ENCODE data around the gene IKZF5. TPM values are rescaled to one million over a fixed set of nuclear protein-coding genes. Genes with fewer than 3 reads are reported as not detected.

The IKZF5 gene
- total RNA-seq, 1 experiment from 2014 or later: 7.9 TPM

DNA sequence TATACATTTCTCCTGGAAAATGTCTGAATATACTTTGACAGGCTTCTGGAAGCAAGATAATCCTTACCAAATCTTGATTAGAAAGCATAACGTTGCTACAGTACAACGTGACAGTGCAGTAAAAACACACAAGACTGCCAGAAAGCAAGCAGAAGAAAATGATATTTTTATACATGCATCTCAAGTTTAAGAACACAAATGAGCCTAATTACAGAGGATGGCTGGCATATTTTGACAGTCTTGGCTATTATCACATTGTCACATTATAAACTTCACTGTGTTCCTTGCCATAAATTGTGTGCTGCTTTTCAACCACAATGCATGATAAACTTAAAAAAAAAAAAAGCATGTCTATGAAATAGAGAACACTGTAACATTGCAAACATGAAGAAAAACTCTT is 4.3 kb downstream of the IKZF5 start:
- TF ChIP-seq CREM (CRISPR knock-in tag; IDR thresholded peaks at IDR 0.05) (no peak), ZNF317 (CRISPR knock-in tag; IDR thresholded peaks at IDR 0.05; ENCODE audit: borderline replicate concordance, low read depth) (no peak)
- TF ChIP-seq, protein P1, sequence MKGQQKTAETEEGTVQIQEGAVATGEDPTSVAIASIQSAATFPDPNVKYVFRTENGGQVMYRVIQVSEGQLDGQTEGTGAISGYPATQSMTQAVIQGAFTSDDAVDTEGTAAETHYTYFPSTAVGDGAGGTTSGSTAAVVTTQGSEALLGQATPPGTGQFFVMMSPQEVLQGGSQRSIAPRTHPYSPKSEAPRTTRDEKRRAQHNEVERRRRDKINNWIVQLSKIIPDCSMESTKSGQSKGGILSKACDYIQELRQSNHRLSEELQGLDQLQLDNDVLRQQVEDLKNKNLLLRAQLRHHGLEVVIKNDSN (CRISPR knock-in tag; IDR thresholded peaks at IDR 0.05): no peak
- peaks cover 28% of the 10 kb centered on the region for H3K4me1 Mint-ChIP-seq
- H3K9me3 Mint-ChIP-seq: peaks cover 6% of the 10 kb centered on the region
- DNase-seq (ENCODE audit: low spot score): no peak
- ChIA-PET CTCF (no interaction called here), POLR2A (no interaction called here)
- ATAC-seq: no peak
- no peak overlapping the region for H3K4me3 Mint-ChIP-seq
- peaks cover 2% of the 10 kb centered on the region for H3K27me3 Mint-ChIP-seq (ENCODE audit: low read depth)
- no peak overlapping the region for H3K27ac Mint-ChIP-seq
- peaks cover 7% of the 10 kb centered on the region for H3K36me3 Mint-ChIP-seq

DNA sequence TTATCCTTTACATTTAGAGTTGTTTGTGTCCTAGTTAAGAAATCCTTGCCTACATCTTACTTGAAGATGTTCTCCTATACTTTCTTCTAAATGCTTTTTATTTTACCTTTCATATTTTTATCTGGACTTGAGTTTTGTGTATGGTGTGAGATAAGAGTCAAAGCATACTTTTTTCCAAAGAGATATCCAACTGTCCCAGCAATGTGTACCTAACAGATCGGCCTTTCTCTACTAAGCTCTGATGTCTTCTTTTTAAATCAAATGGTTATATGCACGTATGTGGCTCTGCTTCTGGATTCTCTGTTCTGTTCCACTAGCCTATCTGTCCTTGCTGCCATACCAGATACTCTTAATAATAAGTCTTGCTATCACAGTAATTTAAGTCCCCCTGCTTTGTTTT is 7.2 kb downstream of the IKZF5 start:
- DNase-seq (ENCODE audit: low spot score): no peak
- ChIA-PET POLR2A (no interaction called here), CTCF (interaction anchor here (0.6 kb wide), 1 partner anchor 440 kb away, joined by 6 read pairs; no protein-coding TSS in a partner anchor)
- H3K36me3 Mint-ChIP-seq: peaks cover 9% of the 10 kb centered on the region
- no peak overlapping the region for H3K4me3 Mint-ChIP-seq
- H3K27ac Mint-ChIP-seq: no peak overlapping the region
- no peaks in the 10 kb centered on the region for H3K27me3 Mint-ChIP-seq (ENCODE audit: low read depth)
- TF ChIP-seq, protein P2, sequence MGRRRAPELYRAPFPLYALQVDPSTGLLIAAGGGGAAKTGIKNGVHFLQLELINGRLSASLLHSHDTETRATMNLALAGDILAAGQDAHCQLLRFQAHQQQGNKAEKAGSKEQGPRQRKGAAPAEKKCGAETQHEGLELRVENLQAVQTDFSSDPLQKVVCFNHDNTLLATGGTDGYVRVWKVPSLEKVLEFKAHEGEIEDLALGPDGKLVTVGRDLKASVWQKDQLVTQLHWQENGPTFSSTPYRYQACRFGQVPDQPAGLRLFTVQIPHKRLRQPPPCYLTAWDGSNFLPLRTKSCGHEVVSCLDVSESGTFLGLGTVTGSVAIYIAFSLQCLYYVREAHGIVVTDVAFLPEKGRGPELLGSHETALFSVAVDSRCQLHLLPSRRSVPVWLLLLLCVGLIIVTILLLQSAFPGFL (CRISPR knock-in tag; IDR thresholded peaks at IDR 0.05; ENCODE audit: borderline replicate concordance): no peak
- TF ChIP-seq RORB (CRISPR knock-in tag; IDR thresholded peaks at IDR 0.05) (no peak), ATF1 (CRISPR knock-in tag; IDR thresholded peaks at IDR 0.05) (no peak), TEAD4 (CRISPR knock-in tag; IDR thresholded peaks at IDR 0.05) (no peak), SOX15 (CRISPR knock-in tag; IDR thresholded peaks at IDR 0.05) (no peak), TEAD1 (CRISPR knock-in tag; IDR thresholded peaks at IDR 0.05) (no peak), ZNF121 (CRISPR knock-in tag; IDR thresholded peaks at IDR 0.05) (no peak), JUN (CRISPR knock-in tag; IDR thresholded peaks at IDR 0.05) (no peak), GTF2I (CRISPR knock-in tag; conservative IDR thresholded peaks at IDR 0.05) (no peak), NFYB (CRISPR knock-in tag; conservative IDR thresholded peaks at IDR 0.05; ENCODE audit: low read depth) (no peak), NFE2L1 (CRISPR knock-in tag; IDR thresholded peaks at IDR 0.05) (no peak)
- TF ChIP-seq, protein P3, sequence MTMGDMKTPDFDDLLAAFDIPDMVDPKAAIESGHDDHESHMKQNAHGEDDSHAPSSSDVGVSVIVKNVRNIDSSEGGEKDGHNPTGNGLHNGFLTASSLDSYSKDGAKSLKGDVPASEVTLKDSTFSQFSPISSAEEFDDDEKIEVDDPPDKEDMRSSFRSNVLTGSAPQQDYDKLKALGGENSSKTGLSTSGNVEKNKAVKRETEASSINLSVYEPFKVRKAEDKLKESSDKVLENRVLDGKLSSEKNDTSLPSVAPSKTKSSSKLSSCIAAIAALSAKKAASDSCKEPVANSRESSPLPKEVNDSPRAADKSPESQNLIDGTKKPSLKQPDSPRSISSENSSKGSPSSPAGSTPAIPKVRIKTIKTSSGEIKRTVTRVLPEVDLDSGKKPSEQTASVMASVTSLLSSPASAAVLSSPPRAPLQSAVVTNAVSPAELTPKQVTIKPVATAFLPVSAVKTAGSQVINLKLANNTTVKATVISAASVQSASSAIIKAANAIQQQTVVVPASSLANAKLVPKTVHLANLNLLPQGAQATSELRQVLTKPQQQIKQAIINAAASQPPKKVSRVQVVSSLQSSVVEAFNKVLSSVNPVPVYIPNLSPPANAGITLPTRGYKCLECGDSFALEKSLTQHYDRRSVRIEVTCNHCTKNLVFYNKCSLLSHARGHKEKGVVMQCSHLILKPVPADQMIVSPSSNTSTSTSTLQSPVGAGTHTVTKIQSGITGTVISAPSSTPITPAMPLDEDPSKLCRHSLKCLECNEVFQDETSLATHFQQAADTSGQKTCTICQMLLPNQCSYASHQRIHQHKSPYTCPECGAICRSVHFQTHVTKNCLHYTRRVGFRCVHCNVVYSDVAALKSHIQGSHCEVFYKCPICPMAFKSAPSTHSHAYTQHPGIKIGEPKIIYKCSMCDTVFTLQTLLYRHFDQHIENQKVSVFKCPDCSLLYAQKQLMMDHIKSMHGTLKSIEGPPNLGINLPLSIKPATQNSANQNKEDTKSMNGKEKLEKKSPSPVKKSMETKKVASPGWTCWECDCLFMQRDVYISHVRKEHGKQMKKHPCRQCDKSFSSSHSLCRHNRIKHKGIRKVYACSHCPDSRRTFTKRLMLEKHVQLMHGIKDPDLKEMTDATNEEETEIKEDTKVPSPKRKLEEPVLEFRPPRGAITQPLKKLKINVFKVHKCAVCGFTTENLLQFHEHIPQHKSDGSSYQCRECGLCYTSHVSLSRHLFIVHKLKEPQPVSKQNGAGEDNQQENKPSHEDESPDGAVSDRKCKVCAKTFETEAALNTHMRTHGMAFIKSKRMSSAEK (CRISPR knock-in tag; IDR thresholded peaks at IDR 0.05; ENCODE audit: borderline replicate concordance): no peak
- TF ChIP-seq, protein P4, sequence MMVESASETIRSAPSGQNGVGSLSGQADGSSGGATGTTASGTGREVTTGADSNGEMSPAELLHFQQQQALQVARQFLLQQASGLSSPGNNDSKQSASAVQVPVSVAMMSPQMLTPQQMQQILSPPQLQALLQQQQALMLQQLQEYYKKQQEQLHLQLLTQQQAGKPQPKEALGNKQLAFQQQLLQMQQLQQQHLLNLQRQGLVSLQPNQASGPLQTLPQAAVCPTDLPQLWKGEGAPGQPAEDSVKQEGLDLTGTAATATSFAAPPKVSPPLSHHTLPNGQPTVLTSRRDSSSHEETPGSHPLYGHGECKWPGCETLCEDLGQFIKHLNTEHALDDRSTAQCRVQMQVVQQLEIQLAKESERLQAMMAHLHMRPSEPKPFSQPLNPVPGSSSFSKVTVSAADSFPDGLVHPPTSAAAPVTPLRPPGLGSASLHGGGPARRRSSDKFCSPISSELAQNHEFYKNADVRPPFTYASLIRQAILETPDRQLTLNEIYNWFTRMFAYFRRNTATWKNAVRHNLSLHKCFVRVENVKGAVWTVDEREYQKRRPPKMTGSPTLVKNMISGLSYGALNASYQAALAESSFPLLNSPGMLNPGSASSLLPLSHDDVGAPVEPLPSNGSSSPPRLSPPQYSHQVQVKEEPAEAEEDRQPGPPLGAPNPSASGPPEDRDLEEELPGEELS (CRISPR knock-in tag; IDR thresholded peaks at IDR 0.05): no peak
- TF ChIP-seq, protein P5, sequence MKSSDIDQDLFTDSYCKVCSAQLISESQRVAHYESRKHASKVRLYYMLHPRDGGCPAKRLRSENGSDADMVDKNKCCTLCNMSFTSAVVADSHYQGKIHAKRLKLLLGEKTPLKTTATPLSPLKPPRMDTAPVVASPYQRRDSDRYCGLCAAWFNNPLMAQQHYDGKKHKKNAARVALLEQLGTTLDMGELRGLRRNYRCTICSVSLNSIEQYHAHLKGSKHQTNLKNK (CRISPR knock-in tag; IDR thresholded peaks at IDR 0.05): no peak
- TF ChIP-seq, protein P1 (CRISPR knock-in tag; IDR thresholded peaks at IDR 0.05): no peak
- TF ChIP-seq, protein P6, sequence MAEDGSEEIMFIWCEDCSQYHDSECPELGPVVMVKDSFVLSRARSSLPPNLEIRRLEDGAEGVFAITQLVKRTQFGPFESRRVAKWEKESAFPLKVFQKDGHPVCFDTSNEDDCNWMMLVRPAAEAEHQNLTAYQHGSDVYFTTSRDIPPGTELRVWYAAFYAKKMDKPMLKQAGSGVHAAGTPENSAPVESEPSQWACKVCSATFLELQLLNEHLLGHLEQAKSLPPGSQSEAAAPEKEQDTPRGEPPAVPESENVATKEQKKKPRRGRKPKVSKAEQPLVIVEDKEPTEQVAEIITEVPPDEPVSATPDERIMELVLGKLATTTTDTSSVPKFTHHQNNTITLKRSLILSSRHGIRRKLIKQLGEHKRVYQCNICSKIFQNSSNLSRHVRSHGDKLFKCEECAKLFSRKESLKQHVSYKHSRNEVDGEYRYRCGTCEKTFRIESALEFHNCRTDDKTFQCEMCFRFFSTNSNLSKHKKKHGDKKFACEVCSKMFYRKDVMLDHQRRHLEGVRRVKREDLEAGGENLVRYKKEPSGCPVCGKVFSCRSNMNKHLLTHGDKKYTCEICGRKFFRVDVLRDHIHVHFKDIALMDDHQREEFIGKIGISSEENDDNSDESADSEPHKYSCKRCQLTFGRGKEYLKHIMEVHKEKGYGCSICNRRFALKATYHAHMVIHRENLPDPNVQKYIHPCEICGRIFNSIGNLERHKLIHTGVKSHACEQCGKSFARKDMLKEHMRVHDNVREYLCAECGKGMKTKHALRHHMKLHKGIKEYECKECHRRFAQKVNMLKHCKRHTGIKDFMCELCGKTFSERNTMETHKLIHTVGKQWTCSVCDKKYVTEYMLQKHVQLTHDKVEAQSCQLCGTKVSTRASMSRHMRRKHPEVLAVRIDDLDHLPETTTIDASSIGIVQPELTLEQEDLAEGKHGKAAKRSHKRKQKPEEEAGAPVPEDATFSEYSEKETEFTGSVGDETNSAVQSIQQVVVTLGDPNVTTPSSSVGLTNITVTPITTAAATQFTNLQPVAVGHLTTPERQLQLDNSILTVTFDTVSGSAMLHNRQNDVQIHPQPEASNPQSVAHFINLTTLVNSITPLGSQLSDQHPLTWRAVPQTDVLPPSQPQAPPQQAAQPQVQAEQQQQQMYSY (CRISPR knock-in tag; IDR thresholded peaks at IDR 0.05): no peak
- ATAC-seq: no peak
- peaks cover 6% of the 10 kb centered on the region for H3K9me3 Mint-ChIP-seq
- H3K4me1 Mint-ChIP-seq: peaks cover 14% of the 10 kb centered on the region
